H1 (cell line): ENCODE results near the gene NHS. TPM values are rescaled to one million over a fixed set of nuclear protein-coding genes. Genes with fewer than 3 reads are reported as not detected.

Experiments
- CHD1 ChIP-seq: IDR thresholded peaks from 2 replicates; pipeline ENCODE4 v1.6.1; 2012; ENCODE audit warnings: low read depth, low read length, improper control_type of control experiment
- JUN ChIP-seq: IDR thresholded peaks from 2 replicates; pipeline ENCODE4 v1.6.1; 2011; ENCODE audit warnings: low read depth, mild to moderate bottlenecking, improper control_type of control experiment, low read length
- POLR2A ChIP-seq, 2 experiments: IDR thresholded peaks; 1 replicate in 1 of 2; 2 replicates in 1 of 2; pipeline ENCODE4 v1.6.1; 2011; ENCODE audit warnings: low read depth in 2 of 2, low read length in 2 of 2, mild to moderate bottlenecking in 2 of 2; ENCODE audit errors: control extremely low read depth in 1 of 2
- RXRA ChIP-seq: IDR thresholded peaks from 2 replicates; pipeline ENCODE4 v1.6.1; 2011; ENCODE audit warnings: low read depth, mild to moderate bottlenecking, low read length, moderate library complexity; ENCODE audit not compliant: insufficient read depth
- SP4 ChIP-seq: IDR thresholded peaks from 2 replicates; pipeline ENCODE4 v1.6.1; 2012; ENCODE audit warnings: low read length, inconsistent platforms
- TCF12 ChIP-seq: IDR thresholded peaks from 2 replicates; pipeline ENCODE4 v1.6.1; 2011; ENCODE audit warnings: low read depth, mild to moderate bottlenecking, low read length
- polyA plus RNA-seq, 7 experiments: library from polyadenylated mRNA; depleted of rRNA in 3 of 7; stranded (reverse) in 5 of 7; unstranded in 2 of 7; fragments of >200 nt in 5 of 7; fragments of 200-250 nt in 2 of 7; gene quantifications; 1 replicate in 5 of 7; 2 replicates in 1 of 7; 4 replicates in 1 of 7; pipeline versions ENCODE4 v1.2.1 to v1.2.3, GENCODE V29; 2011 to 2013; ENCODE audit warnings: missing spikeins in 2 of 7, mixed read lengths in 2 of 7
- total RNA-seq: library from RNA; stranded (reverse); fragmentation: NEBNext Ultra II Directional; extraction: Animal tissue kit (Norgen Biotek cat#: 25700); gene quantifications from 2 replicates; pipeline ENCODE4 v1.2.1, GENCODE V29; 2021
- TF ChIP-seq, protein P1 (sequence below): fragments of 300-600 bp; sonication (generic); IDR thresholded peaks from 2 replicates; pipeline ENCODE4 v1.7.1; 2012; ENCODE audit warnings: low read length, moderate library complexity, mild to moderate bottlenecking, inconsistent platforms; ENCODE audit not compliant: insufficient replicate concordance

Gene NHS
- total and polyA plus RNA-seq, 2 of the 8 experiments (the other 6 are each of a cell fraction or from before 2014, with no cell fraction given), result 2.2 to 6.7 TPM

DNA sequence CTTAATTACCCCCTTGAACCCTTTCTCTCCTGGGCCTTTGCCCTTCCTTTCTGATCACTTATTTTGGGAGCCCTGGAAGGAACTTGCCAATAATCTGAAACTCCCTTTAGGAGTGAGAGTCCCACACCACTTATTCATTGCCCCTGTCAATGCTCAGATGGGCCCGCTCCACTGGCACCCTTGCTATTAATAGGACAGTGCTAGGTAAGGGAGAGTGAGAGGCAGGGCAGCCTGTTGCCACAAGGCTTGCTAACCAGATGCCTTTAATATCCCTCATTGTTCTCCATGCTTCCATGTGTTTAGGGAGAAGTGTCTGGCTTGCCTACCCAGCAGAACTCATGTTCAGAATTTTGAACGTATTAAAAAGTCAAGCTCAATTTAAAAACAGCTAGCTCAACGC lies 1.7 kb upstream of the NHS start (continued):
- TF ChIP-seq, protein P1, sequence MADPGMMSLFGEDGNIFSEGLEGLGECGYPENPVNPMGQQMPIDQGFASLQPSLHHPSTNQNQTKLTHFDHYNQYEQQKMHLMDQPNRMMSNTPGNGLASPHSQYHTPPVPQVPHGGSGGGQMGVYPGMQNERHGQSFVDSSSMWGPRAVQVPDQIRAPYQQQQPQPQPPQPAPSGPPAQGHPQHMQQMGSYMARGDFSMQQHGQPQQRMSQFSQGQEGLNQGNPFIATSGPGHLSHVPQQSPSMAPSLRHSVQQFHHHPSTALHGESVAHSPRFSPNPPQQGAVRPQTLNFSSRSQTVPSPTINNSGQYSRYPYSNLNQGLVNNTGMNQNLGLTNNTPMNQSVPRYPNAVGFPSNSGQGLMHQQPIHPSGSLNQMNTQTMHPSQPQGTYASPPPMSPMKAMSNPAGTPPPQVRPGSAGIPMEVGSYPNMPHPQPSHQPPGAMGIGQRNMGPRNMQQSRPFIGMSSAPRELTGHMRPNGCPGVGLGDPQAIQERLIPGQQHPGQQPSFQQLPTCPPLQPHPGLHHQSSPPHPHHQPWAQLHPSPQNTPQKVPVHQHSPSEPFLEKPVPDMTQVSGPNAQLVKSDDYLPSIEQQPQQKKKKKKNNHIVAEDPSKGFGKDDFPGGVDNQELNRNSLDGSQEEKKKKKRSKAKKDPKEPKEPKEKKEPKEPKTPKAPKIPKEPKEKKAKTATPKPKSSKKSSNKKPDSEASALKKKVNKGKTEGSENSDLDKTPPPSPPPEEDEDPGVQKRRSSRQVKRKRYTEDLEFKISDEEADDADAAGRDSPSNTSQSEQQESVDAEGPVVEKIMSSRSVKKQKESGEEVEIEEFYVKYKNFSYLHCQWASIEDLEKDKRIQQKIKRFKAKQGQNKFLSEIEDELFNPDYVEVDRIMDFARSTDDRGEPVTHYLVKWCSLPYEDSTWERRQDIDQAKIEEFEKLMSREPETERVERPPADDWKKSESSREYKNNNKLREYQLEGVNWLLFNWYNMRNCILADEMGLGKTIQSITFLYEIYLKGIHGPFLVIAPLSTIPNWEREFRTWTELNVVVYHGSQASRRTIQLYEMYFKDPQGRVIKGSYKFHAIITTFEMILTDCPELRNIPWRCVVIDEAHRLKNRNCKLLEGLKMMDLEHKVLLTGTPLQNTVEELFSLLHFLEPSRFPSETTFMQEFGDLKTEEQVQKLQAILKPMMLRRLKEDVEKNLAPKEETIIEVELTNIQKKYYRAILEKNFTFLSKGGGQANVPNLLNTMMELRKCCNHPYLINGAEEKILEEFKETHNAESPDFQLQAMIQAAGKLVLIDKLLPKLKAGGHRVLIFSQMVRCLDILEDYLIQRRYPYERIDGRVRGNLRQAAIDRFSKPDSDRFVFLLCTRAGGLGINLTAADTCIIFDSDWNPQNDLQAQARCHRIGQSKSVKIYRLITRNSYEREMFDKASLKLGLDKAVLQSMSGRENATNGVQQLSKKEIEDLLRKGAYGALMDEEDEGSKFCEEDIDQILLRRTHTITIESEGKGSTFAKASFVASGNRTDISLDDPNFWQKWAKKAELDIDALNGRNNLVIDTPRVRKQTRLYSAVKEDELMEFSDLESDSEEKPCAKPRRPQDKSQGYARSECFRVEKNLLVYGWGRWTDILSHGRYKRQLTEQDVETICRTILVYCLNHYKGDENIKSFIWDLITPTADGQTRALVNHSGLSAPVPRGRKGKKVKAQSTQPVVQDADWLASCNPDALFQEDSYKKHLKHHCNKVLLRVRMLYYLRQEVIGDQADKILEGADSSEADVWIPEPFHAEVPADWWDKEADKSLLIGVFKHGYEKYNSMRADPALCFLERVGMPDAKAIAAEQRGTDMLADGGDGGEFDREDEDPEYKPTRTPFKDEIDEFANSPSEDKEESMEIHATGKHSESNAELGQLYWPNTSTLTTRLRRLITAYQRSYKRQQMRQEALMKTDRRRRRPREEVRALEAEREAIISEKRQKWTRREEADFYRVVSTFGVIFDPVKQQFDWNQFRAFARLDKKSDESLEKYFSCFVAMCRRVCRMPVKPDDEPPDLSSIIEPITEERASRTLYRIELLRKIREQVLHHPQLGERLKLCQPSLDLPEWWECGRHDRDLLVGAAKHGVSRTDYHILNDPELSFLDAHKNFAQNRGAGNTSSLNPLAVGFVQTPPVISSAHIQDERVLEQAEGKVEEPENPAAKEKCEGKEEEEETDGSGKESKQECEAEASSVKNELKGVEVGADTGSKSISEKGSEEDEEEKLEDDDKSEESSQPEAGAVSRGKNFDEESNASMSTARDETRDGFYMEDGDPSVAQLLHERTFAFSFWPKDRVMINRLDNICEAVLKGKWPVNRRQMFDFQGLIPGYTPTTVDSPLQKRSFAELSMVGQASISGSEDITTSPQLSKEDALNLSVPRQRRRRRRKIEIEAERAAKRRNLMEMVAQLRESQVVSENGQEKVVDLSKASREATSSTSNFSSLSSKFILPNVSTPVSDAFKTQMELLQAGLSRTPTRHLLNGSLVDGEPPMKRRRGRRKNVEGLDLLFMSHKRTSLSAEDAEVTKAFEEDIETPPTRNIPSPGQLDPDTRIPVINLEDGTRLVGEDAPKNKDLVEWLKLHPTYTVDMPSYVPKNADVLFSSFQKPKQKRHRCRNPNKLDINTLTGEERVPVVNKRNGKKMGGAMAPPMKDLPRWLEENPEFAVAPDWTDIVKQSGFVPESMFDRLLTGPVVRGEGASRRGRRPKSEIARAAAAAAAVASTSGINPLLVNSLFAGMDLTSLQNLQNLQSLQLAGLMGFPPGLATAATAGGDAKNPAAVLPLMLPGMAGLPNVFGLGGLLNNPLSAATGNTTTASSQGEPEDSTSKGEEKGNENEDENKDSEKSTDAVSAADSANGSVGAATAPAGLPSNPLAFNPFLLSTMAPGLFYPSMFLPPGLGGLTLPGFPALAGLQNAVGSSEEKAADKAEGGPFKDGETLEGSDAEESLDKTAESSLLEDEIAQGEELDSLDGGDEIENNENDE, result no peak
- no peak for TF ChIP-seq RXRA
- no peak for TF ChIP-seq JUN
- TF ChIP-seq CHD1, result no peak
- no peak for TF ChIP-seq SP4
- no peak for TF ChIP-seq POLR2A (IDR thresholded peaks at IDR 0.05; ENCODE audit: control extremely low read depth in 1 of 2, low read depth in 2 of 2, low read length in 2 of 2)
- TF ChIP-seq TCF12, result no peak
